ENCODE measurements around the gene CLPSL2.
A peak's percentile ranks its signal among the peaks of the same experiment; 100 is the strongest.

CLPSL2 gene

GRCh38 chr6:35736253-35736894 is 40.0 kb upstream of the CLPSL2 start:
- CTCF ChIA-PET, result interaction anchor here (0.7 to 9.2 kb wide), 43 partner anchors 9 to 624 kb away, joined by 3 to 169 read pairs (median 5); partner anchors contain the start of gene PPARD
- Mint-ChIP-seq H3K27me3 (no peaks in the 10 kb centered on the region), H3K27ac (no peak overlapping the region), H3K4me1 (peaks cover 48% of the 10 kb centered on the region), H3K4me3 (no peak overlapping the region), H3K9me3 (no peaks in the 10 kb centered on the region), H3K36me3 (no peaks in the 10 kb centered on the region)
- peak; percentile 90 for DNase-seq

- peaks cover 45% of the 10 kb centered on the region for H3K4me1 Mint-ChIP-seq
- H3K36me3 Mint-ChIP-seq, result no peaks in the 10 kb centered on the region
- H3K27me3 Mint-ChIP-seq, result no peaks in the 10 kb centered on the region
- CTCF ChIA-PET, result interaction anchor here (0.7 to 9.2 kb wide), 55 partner anchors 9 to 624 kb away, joined by 3 to 169 read pairs (median 5); partner anchors contain the start of gene PPARD
- DNase-seq, result no peak
- H3K9me3 Mint-ChIP-seq, result no peaks in the 10 kb centered on the region
- no peak within 1 kb of the TSS for H3K27ac Mint-ChIP-seq
- H3K4me3 Mint-ChIP-seq, result no peak within 1 kb of the TSS
Observed at GRCh38 chr6:35736982-35737412, 39.4 kb upstream of the CLPSL2 start, which contains the start of gene ARMC12. Gene ARMC12, plus strand, starts transcription at chr6:35737032. Its CDS starts 77 bp downstream, at chr6:35737109.

GRCh38 chr6:35737413-35738211 is 38.8 kb upstream of the CLPSL2 start:
- H3K36me3 Mint-ChIP-seq, result no peaks in the 10 kb centered on the region
- H3K27me3 Mint-ChIP-seq, result peaks cover 3% of the 10 kb centered on the region
- no peak overlapping the region for H3K4me3 Mint-ChIP-seq
- H3K4me1 Mint-ChIP-seq, result peaks cover 39% of the 10 kb centered on the region
- H3K27ac Mint-ChIP-seq, result no peak overlapping the region
- DNase-seq, result no peak
- no peaks in the 10 kb centered on the region for H3K9me3 Mint-ChIP-seq
- CTCF ChIA-PET, result interaction anchor here (0.7 to 9.2 kb wide), 42 partner anchors 9 to 444 kb away, joined by 3 to 169 read pairs (median 5); no protein-coding TSS in a partner anchor

- H3K27me3 Mint-ChIP-seq, result peaks cover 5% of the 10 kb centered on the region
- CTCF ChIA-PET, result interaction anchor here (1.2 to 9.2 kb wide), 5 partner anchors 158 to 354 kb away, joined by 3 to 169 read pairs (median 5); no protein-coding TSS in a partner anchor
- no peak overlapping the region for H3K4me3 Mint-ChIP-seq
- peaks cover 22% of the 10 kb centered on the region for H3K4me1 Mint-ChIP-seq
- H3K27ac Mint-ChIP-seq, result no peak overlapping the region
- no peaks in the 10 kb centered on the region for H3K9me3 Mint-ChIP-seq
- no peak for DNase-seq
- no peaks in the 10 kb centered on the region for H3K36me3 Mint-ChIP-seq
Observed at GRCh38 chr6:35739645-35740524, 36.5 kb upstream of the CLPSL2 start.

GRCh38 chr6:35742842-35743241 is 33.6 kb upstream of the CLPSL2 start:
- no peaks in the 10 kb centered on the region for H3K36me3 Mint-ChIP-seq
- H3K4me1 Mint-ChIP-seq, result no peaks in the 10 kb centered on the region
- H3K9me3 Mint-ChIP-seq, result peaks cover 7% of the 10 kb centered on the region
- H3K27ac Mint-ChIP-seq, result no peak overlapping the region
- no peak for DNase-seq
- peaks cover 10% of the 10 kb centered on the region for H3K27me3 Mint-ChIP-seq
- CTCF ChIA-PET, result no interaction called here
- H3K4me3 Mint-ChIP-seq, result no peak overlapping the region

DNA sequence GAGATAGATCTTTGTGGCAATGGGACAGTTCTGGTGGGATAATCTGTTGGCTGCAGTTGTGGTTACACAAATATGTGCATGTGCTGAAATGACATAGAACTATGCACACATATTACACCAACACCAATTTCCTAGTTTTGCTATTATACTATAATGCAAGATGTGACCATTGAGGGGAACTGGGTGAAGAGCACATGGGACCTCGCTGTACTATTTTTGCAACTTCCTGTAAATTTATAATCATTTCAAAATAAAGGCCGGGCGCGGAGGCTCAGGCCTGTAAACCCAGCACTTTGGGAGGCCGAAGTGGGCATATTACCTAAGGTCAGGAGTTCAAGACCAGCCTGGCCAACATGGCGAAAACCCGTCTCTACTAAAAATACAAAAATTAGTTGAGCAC is 30.9 kb upstream of the CLPSL2 start:
- Mint-ChIP-seq H3K4me3 (no peak overlapping the region), H3K36me3 (no peaks in the 10 kb centered on the region), H3K27me3 (peaks cover 10% of the 10 kb centered on the region), H3K9me3 (peaks cover 13% of the 10 kb centered on the region), H3K4me1 (no peaks in the 10 kb centered on the region), H3K27ac (no peak overlapping the region)
- CTCF ChIA-PET, result no interaction called here
- DNase-seq, result no peak

- Mint-ChIP-seq H3K4me1 (no peaks in the 10 kb centered on the region), H3K27me3 (peaks cover 12% of the 10 kb centered on the region), H3K27ac (no peak overlapping the region), H3K9me3 (peaks cover 13% of the 10 kb centered on the region), H3K4me3 (no peak overlapping the region), H3K36me3 (no peaks in the 10 kb centered on the region)
- CTCF ChIA-PET, result interaction anchor here (1.0 to 1.5 kb wide), 2 partner anchors 9 to 223 kb away, joined by 3 to 4 read pairs; partner anchors contain the start of gene ARMC12
- DNase-seq, result no peak
Observed at GRCh38 chr6:35746516-35746915, 29.9 kb upstream of the CLPSL2 start.

- CTCF ChIA-PET, result no interaction called here
- no peaks in the 10 kb centered on the region for H3K4me1 Mint-ChIP-seq
- peaks cover 13% of the 10 kb centered on the region for H3K9me3 Mint-ChIP-seq
- peaks cover 14% of the 10 kb centered on the region for H3K27me3 Mint-ChIP-seq
- DNase-seq, result no peak
- H3K36me3 Mint-ChIP-seq, result no peaks in the 10 kb centered on the region
- H3K4me3 Mint-ChIP-seq, result no peak overlapping the region
- H3K27ac Mint-ChIP-seq, result no peak overlapping the region
Observed at GRCh38 chr6:35747877-35748276, 28.5 kb upstream of the CLPSL2 start.

GRCh38 chr6:35750557-35750956 is 25.8 kb upstream of the CLPSL2 start:
- Mint-ChIP-seq H3K27ac (no peak overlapping the region), H3K36me3 (no peaks in the 10 kb centered on the region), H3K4me3 (no peak overlapping the region), H3K27me3 (peaks cover 18% of the 10 kb centered on the region), H3K4me1 (peaks cover 5% of the 10 kb centered on the region), H3K9me3 (peaks cover 13% of the 10 kb centered on the region)
- no peak for DNase-seq
- CTCF ChIA-PET, result no interaction called here

DNA sequence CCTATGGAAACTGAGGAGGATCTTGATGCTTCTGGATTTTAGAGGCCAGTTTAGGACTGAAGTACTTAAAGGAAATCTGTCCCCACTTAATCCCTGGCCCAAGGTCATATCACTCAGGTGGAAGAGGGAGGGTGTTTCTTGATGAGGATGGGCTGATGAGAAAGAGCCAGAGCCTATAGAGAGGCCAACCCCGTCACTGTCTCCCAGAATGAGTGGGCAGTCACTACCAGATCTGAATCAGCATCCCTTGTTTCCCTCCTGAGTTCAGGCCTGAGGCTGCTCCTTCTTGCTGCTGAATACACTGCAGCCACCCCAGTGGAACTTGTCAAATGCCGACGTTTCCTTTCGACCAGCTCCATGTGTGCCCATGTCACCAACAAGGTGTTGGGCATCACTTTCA is 24.8 kb upstream of the CLPSL2 start:
- no peak for DNase-seq
- H3K27me3 Mint-ChIP-seq, result peaks cover 18% of the 10 kb centered on the region
- H3K36me3 Mint-ChIP-seq, result no peaks in the 10 kb centered on the region
- H3K4me3 Mint-ChIP-seq, result no peak overlapping the region
- H3K9me3 Mint-ChIP-seq, result peaks cover 13% of the 10 kb centered on the region
- H3K27ac Mint-ChIP-seq, result no peak overlapping the region
- CTCF ChIA-PET, result no interaction called here
- peaks cover 5% of the 10 kb centered on the region for H3K4me1 Mint-ChIP-seq

DNA sequence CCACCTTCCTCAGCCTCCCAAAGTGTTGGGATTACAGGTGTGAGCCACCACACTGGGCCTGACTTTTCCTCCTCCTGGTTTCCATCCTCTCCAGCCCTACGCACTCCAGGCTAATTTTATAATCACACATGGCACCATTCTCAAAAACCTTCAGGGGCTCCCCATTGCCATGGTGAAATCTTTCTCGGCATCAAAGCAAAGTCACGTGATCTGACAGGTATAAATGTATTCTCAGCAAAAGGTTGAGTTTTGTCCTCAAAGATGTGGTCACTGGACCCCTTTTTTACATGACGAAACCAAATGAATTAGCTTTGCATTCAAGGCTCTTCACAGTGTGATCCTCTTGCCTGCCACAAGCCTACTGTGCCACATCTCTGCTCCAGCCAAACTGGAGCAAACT is 24.1 kb upstream of the CLPSL2 start:
- H3K27ac Mint-ChIP-seq, result no peak overlapping the region
- CTCF ChIA-PET, result no interaction called here
- no peaks in the 10 kb centered on the region for H3K36me3 Mint-ChIP-seq
- peaks cover 19% of the 10 kb centered on the region for H3K27me3 Mint-ChIP-seq
- no peak overlapping the region for H3K4me3 Mint-ChIP-seq
- peaks cover 11% of the 10 kb centered on the region for H3K9me3 Mint-ChIP-seq
- DNase-seq, result no peak
- H3K4me1 Mint-ChIP-seq, result peaks cover 5% of the 10 kb centered on the region

- H3K27ac Mint-ChIP-seq, result no peak overlapping the region
- no peaks in the 10 kb centered on the region for H3K36me3 Mint-ChIP-seq
- peaks cover 33% of the 10 kb centered on the region for H3K27me3 Mint-ChIP-seq
- DNase-seq, result no peak
- no peak overlapping the region for H3K4me3 Mint-ChIP-seq
- H3K9me3 Mint-ChIP-seq, result no peaks in the 10 kb centered on the region
- CTCF ChIA-PET, result interaction anchor here (0.6 to 1.4 kb wide), 3 partner anchors 18 to 203 kb away, joined by 3 to 5 read pairs (median 4); partner anchors contain the start of gene ARMC12
- H3K4me1 Mint-ChIP-seq, result peaks cover 5% of the 10 kb centered on the region
Observed at GRCh38 chr6:35754452-35755277, 21.7 kb upstream of the CLPSL2 start.

DNA sequence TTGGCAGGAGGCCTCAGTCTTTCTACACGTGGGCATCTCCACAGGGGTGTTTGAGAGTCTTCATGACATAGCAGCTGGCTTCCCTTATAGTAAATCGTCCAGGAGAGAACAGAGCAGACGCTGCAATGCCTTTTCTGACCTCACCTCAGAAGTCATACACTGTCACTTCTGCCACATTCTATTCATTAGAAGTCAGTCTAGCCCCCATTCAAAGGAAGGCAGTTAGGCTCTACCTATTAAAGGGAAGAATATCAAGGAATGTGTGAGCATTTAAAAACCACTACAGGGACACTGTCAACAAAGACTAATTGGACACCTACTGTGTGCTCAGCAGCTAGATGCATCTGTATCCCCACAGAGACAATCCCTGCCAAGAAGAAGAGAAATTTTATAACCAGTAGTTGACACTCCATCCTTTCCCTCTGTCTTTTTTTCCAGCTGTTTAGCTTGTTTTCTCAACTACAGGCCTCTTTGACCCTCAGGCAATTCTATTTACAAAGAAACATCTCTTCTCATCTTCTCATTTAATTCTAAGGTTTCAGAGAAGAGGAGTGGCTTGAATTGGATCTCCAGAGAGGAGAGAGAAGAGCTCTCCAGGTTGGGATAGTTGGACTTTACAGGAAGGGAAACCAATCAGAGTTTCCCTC is 21.0 kb upstream of the CLPSL2 start:
- DNase-seq, result no peak
- Mint-ChIP-seq H3K4me1 (peaks cover 5% of the 10 kb centered on the region), H3K27me3 (peaks cover 38% of the 10 kb centered on the region), H3K27ac (no peak overlapping the region), H3K9me3 (no peaks in the 10 kb centered on the region), H3K36me3 (no peaks in the 10 kb centered on the region), H3K4me3 (no peak overlapping the region)
- CTCF ChIA-PET, result interaction anchor here (1.4 kb wide), 1 partner anchor 18 kb away, joined by 4 read pairs; the partner anchor contains the start of gene ARMC12

Measured in activated naive CD4-positive, alpha-beta T cell treated with anti-CD3 and anti-CD28 coated beads, Interleukin-2, amount 10 ng/mL, durations not matched to agents 7 days and 5 days (primary cell).